ENCODE results near the gene PCDHGA4. TPM values are rescaled to one million over a fixed set of nuclear protein-coding genes. Genes with fewer than 3 reads are reported as not detected.

PCDHGA4 gene
- total RNA-seq, 1 donor from 2014 or later: 0.53 TPM

Other genes with a start within 250 kb of the PCDHGA4 start
- 0.35 TPM for gene PCDHB4, start 233.2 kb upstream of the PCDHGA4 start, total RNA-seq
- gene PCDHB5, start 219.8 kb upstream of the PCDHGA4 start, total RNA-seq: 0.33 TPM
- 0.10 TPM for gene PCDHB6, start 205.0 kb upstream of the PCDHGA4 start, total RNA-seq
- gene PCDHB7, start 182.4 kb upstream of the PCDHGA4 start, total RNA-seq: 0.25 TPM
- not detected for gene PCDHB8, start 177.2 kb upstream of the PCDHGA4 start, total RNA-seq
- 0.58 TPM for gene PCDHB16, start 172.6 kb upstream of the PCDHGA4 start, total RNA-seq
- gene PCDHB9, start 167.9 kb upstream of the PCDHGA4 start, total RNA-seq: 0.05 TPM
- gene PCDHB10, start 162.7 kb upstream of the PCDHGA4 start, total RNA-seq: 0.28 TPM
- 0.20 TPM for gene PCDHB11, start 155.4 kb upstream of the PCDHGA4 start, total RNA-seq
- gene PCDHB12, start 146.3 kb upstream of the PCDHGA4 start, total RNA-seq: 0.28 TPM
- gene PCDHB13, start 141.1 kb upstream of the PCDHGA4 start, total RNA-seq: 0.65 TPM
- gene PCDHB14, start 131.7 kb upstream of the PCDHGA4 start, total RNA-seq: 0.75 TPM
- gene PCDHB15, start 109.6 kb upstream of the PCDHGA4 start, total RNA-seq: 0.38 TPM
- 0.25 TPM for gene SLC25A2, start 51.0 kb upstream of the PCDHGA4 start, total RNA-seq
- 20.6 TPM for gene TAF7, start 34.2 kb upstream of the PCDHGA4 start, total RNA-seq
- 0.10 TPM for gene PCDHGA1, start 24.5 kb upstream of the PCDHGA4 start, total RNA-seq
- gene PCDHGA2, start 16.3 kb upstream of the PCDHGA4 start, total RNA-seq: 1.1 TPM
- 0.60 TPM for gene PCDHGA3, start 11.2 kb upstream of the PCDHGA4 start, total RNA-seq
- 0.63 TPM for gene PCDHGB1, start 4.9 kb upstream of the PCDHGA4 start, total RNA-seq
- 0.81 TPM for gene PCDHGB2, start 5.0 kb downstream of the PCDHGA4 start, total RNA-seq
- gene PCDHGA5, start 9.1 kb downstream of the PCDHGA4 start, total RNA-seq: 0.35 TPM
- 0.83 TPM for gene PCDHGB3, start 15.2 kb downstream of the PCDHGA4 start, total RNA-seq
- 0.68 TPM for gene PCDHGA6, start 18.9 kb downstream of the PCDHGA4 start, total RNA-seq
- 0.33 TPM for gene PCDHGA7, start 27.7 kb downstream of the PCDHGA4 start, total RNA-seq
- gene PCDHGB4, start 32.7 kb downstream of the PCDHGA4 start, total RNA-seq: 2.2 TPM
- gene PCDHGA8, start 37.6 kb downstream of the PCDHGA4 start, total RNA-seq: 0.35 TPM
- 4.2 TPM for gene PCDHGB5, start 42.9 kb downstream of the PCDHGA4 start, total RNA-seq
- 0.65 TPM for gene PCDHGA9, start 47.8 kb downstream of the PCDHGA4 start, total RNA-seq
- gene PCDHGB6, start 53.0 kb downstream of the PCDHGA4 start, total RNA-seq: 2.3 TPM
- gene PCDHGA10, start 58.0 kb downstream of the PCDHGA4 start, total RNA-seq: 2.2 TPM
- 2.0 TPM for gene PCDHGB7, start 62.7 kb downstream of the PCDHGA4 start, total RNA-seq
- 0.68 TPM for gene PCDHGA11, start 66.0 kb downstream of the PCDHGA4 start, total RNA-seq
- gene PCDHGA12, start 75.5 kb downstream of the PCDHGA4 start, total RNA-seq: 1.0 TPM
- gene PCDHGC3, start 120.9 kb downstream of the PCDHGA4 start, total RNA-seq: 8.5 TPM
- 0.65 TPM for gene PCDHGC4, start 130.0 kb downstream of the PCDHGA4 start, total RNA-seq
- 0.40 TPM for gene PCDHGC5, start 134.1 kb downstream of the PCDHGA4 start, total RNA-seq

Data from left lobe of liver (tissue), 1 donor.